Measurements from ENCODE around the gene ARMC12.

Gene ARMC12

GRCh38 chr6:35765739-35766138 is 28.9 kb downstream of the ARMC12 start:
- in situ Hi-C loops (cut with MboI; ENCODE audit: low sequenced_read_pairs), result no loop called here

DNA sequence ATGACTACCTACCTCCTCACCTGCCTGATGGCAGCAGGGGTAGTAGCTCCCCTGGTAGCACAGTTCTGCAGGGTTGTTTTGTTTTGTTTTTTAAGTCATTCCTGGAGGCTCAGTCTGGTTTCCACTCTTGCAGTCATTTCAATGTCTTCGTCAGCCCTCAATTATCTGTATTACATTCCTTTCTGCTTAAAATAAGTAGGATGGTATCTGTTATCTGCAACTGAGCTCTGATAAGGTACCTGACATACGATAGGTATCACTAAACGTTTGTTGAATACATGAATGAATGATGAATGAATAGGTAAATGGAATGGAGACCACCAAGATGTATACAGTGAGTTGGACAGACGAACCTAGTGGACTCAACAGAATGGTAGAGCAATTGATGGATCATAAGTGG is 32.4 kb downstream of the ARMC12 start:
- in situ Hi-C loops (cut with MboI; ENCODE audit: low sequenced_read_pairs), result no loop called here

DNA sequence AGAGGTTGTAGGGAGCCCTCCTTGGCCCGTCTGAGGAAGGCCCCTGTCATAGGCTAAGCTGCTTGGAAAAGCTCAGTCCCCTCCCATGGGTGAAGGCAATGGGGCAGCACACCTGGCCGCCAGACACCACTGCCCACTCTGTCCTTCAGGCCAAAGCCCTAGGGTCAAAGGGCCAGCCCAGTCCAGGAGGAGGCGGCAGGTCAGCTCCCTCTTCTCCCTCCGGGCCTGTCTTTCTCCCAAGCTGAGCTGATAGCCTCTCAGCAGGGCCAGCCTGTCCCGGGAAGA is 34.5 kb downstream of the ARMC12 start:
- in situ Hi-C loops (cut with MboI; ENCODE audit: low sequenced_read_pairs), result no loop called here

- in situ Hi-C loops (cut with MboI; ENCODE audit: low sequenced_read_pairs), result no loop called here
These were observed 37.4 kb downstream of the ARMC12 start for GRCh38 chr6:35774116-35774794.

DNA sequence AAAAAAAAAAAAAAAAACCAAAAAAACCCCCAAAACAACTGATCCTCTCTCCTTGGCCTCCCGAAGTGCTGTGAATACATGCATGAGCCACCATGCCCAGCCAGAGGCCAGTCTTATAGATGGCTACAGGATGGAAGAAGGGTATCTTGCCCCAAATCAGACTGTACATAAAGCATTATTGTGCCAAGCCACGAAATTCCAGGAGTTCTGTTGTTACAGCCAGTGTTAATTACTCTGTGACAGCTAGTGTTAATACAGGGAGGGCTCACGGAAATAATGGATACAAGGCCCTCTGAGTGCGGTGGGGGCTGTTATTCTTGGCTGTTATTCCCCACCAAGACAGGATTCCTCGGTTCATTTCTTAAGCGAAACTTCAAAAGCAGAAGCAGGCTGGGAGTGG is 38.2 kb downstream of the ARMC12 start:
- in situ Hi-C loops (cut with MboI; ENCODE audit: low sequenced_read_pairs), result no loop called here

GRCh38 chr6:35776364-35777215 is 39.8 kb downstream of the ARMC12 start, which contains the start of gene CLPSL2:
TSS of gene CLPSL2 (plus strand) at chr6:35776598. CDS start at chr6:35776619, 21 bp downstream.
- in situ Hi-C loops (cut with MboI; ENCODE audit: low sequenced_read_pairs), result no loop called here

DNA sequence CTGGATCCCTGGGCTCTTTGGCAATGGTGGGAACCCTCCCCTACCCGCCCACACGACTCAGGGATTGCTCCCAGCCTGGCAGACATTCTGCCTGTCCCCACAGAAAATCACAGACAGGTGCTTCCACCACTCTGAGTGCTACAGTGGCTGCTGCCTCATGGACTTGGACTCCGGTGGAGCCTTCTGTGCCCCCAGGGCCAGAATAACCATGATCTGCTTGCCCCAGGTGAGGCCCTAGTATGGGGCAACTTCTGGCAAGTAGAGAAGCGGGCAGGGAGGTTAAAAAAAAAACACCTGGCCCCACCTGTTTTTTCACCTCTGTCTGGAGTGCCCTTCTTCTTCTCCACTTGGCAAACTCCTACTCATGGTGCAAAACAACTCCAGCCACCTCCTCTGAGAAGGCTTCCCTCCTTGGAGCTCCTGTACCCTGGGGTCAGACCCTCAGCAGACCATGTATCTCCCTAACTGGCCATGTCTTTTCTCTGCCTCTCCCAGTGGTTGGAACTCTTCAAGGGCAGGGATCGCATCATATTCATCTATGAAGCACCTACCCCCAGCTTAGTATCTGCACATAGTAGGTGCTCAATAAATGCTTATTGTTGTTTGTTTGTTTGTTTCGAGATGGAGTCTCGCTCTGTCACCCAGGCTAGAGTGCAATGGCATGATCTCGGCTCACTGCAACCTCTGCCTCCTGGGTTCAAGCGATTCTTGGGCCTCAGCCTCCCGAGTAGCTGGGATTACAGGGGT is 40.7 kb downstream of the ARMC12 start:
- in situ Hi-C loops (cut with MboI; ENCODE audit: low sequenced_read_pairs), result no loop called here

- in situ Hi-C loops (cut with MboI; ENCODE audit: low sequenced_read_pairs), result no loop called here
These were observed 41.6 kb downstream of the ARMC12 start for GRCh38 chr6:35778437-35778836.

- in situ Hi-C loops (cut with MboI; ENCODE audit: low sequenced_read_pairs), result no loop called here
These were observed 43.9 kb downstream of the ARMC12 start, which contains the start of gene CLPSL1 for GRCh38 chr6:35780719-35781118. TSS of gene CLPSL1 (plus strand) at chr6:35781019. CDS start at chr6:35781111, 92 bp downstream.

DNA sequence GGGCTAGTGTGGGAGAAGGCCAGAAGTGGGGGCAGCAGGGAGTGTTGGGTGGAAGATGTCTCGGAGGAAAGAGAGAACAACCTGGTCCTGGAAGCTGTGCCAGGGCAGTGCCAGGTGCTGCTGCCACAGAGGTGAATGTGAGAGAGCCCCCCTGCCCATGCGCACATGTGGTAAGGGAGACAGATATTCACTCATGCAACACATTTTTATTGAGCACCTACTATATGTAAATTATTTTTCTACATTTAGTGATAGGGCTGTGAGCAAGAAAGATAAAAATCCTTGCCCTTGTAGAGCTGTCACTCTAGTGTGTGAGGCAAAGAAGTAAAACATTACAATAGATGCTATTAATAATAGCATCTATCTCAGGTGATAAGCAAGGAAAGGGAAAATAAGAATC is 44.5 kb downstream of the ARMC12 start:
- in situ Hi-C loops (cut with MboI; ENCODE audit: low sequenced_read_pairs), result no loop called here

GRCh38 chr6:35782424-35782823 is 45.6 kb downstream of the ARMC12 start:
- in situ Hi-C loops (cut with MboI; ENCODE audit: low sequenced_read_pairs), result no loop called here

GRCh38 chr6:35784200-35784599 is 47.4 kb downstream of the ARMC12 start:
- in situ Hi-C loops (cut with MboI; ENCODE audit: low sequenced_read_pairs), result no loop called here

DNA sequence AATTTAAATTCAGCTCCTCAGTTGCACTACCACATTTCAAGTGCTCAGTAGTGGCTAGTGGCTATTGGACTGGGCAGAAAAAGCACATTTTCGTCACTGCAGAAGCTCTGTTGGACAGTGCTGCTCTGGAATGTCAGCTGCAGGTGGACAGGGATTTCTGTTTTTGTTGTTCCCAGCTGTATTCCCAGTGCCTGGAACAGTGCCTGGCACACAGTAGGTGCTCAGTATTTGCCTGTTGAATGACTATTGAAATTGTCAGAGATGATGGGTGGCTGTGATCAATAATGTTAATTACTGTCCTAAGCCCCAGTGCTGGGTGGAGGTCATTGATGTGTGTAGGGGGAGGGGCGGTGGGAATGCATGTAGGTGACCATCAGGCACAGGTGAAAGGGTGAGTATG is 49.4 kb downstream of the ARMC12 start:
- in situ Hi-C loops (cut with MboI; ENCODE audit: low sequenced_read_pairs), result no loop called here

DNA sequence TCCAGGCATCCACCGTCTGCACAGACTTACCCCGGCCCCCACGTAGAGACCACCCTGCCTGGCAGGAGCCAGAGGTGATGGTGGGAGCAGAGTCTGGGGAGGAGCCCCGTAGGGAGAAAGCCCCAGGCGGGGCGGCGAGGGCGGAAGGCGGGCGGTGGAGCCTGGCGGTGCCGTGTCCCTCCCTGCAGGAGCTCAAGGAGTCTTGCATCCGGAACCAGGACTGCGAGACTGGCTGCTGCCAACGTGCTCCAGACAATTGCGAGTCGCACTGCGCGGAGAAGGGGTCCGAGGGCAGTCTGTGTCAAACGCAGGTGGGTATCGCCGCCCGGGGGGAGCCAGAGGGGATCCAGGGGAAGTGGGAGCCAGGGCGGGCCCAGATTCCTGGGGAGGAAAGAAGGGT is 50.0 kb downstream of the ARMC12 start:
- in situ Hi-C loops (cut with MboI; ENCODE audit: low sequenced_read_pairs), result no loop called here

DNA sequence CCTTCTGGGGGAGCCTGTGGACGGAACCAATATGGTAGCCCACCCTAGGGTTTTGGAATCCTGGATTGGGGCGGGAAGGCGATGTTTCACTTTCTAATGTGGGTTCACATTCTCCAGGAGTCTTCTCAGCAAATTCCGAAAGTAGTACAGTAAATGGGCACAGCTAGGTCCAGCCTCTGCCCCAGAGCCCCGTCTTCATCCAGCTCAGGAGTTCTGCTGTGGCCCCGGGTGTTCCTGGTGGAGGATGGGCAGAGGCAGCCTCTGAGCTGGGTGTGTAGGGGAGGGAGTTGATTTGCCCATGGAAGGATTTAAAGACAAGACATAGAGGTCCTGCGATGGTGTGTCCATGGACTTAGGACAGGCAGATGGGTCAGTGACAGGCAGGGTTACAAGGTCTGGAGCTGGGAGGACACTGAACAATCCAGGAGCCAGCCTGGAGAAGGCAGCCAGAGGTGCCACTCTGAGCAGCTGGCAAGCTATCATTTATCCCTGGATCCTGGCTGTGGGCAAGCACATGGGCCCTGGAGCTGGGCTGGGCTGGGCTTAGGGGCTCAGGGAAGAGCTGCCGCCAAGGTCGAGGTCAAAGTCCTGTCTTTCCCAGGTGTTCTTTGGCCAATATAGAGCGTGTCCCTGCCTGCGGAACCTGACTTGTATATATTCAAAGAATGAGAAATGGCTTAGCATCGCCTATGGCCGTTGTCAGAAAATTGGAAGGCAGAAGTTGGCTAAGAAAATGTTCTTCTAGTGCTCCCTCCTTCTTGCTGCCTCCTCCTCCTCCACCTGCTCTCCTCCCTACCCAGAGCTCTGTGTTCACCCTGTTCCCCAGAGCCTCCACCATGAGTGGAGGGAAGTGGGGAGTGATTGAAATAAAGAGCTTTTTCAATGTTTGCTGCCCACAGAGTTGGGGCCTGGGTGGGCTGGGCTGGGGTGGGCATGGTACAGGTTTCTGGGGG is 50.7 kb downstream of the ARMC12 start:
- in situ Hi-C loops (cut with MboI; ENCODE audit: low sequenced_read_pairs), result no loop called here

DNA sequence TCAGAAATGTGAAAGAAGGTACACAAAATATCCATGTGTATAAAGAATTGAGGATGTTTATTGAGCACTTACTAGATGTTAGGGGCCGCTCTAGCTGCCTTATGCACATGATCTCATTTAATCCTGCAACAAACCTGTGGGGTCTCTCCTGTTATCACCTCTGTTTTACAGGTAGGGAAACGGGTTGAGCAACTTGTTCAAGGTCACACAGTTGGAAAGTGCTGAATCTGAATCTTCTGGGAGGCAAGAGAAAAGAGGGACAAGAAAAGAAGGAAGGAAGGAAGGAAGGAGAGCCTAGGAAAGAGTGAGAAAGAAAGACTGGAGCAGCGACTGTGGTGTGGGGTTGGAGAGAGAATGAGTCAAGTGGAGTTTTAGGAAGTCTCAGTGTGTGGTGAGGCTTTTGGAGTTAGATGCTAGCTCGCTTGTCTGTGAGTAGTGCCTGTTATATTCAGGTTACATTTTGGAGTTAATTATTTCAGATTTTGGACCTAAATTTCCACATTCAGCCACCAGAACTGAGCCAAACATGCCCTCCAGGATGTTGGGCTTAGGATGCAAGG is 51.7 kb downstream of the ARMC12 start:
- in situ Hi-C loops (cut with MboI; ENCODE audit: low sequenced_read_pairs), result no loop called here

DNA sequence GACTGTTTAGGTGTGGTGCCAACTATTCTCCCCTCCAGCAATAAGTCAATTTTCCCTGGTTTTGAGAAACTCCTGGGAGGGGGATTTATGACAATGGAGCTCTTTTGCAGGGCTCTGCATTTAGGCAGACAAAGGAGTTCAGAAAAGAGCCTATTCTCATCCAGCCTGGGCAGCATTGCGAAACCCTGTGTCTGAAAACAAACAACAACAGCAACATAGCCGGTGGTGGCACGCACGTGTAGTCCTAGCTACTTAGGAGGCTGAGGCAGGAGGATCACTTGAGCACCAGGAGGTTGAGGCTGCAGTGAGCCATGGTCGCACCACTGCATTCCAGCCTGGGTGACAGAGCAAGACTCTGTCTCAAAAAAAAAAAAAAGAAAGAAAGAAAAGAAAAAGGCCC is 53.9 kb downstream of the ARMC12 start:
- in situ Hi-C loops (cut with MboI; ENCODE audit: low sequenced_read_pairs), result no loop called here

- in situ Hi-C loops (cut with MboI; ENCODE audit: low sequenced_read_pairs), result no loop called here
These were observed 58.0 kb downstream of the ARMC12 start for GRCh38 chr6:35794536-35795452.

- in situ Hi-C loops (cut with MboI; ENCODE audit: low sequenced_read_pairs), result no loop called here
These were observed 58.7 kb downstream of the ARMC12 start for GRCh38 chr6:35795453-35796071.
